GM12878 (cell line): Measurements from ENCODE around the gene CAPNS1. TPM values are rescaled to one million over a fixed set of nuclear protein-coding genes. Genes with fewer than 3 reads are reported as not detected.

Source experiments
- ATAC-seq: fragments of 200-7000 bp; cut with Tn5 transposase; 3 replicates; pipeline ENCODE4 v1.9.1; 2020; ENCODE audit warnings: mild to moderate bottlenecking, moderate library complexity
- BruUV-seq: library from RNA; stranded (reverse); fragments of 400-500 nt; replicated peaks from 2 replicates; lab custom pipeline; 2021; lab: Mats Ljungman, UMichigan
- CTCF ChIA-PET: fragments of 300-600 bp; sonication (Branson Sonifier 250); formaldehyde crosslinking; extraction: SDS; loops from one replicate; lab custom pipeline; 2021; ENCODE audit warnings: inconsistent platforms; lab: Yijun Ruan, JAX
- POLR2A ChIA-PET: fragments of 350-600 bp; formaldehyde crosslinking; extraction: SDS; loops from one replicate; lab custom pipeline; 2021; ENCODE audit warnings: inconsistent platforms; lab: Charles Lee
- RAD21 ChIA-PET: fragments of 300-600 bp; sonication (Branson Sonifier 250); formaldehyde crosslinking; loops from one replicate; lab custom pipeline; 2023; ENCODE audit warnings: antibody characterized with exemption; ENCODE audit not compliant: unreplicated experiment; lab: Charles Lee
- SMC1A ChIA-PET: fragments of 300-600 bp; sonication (Branson Sonifier 250); formaldehyde crosslinking; loops from one replicate; lab custom pipeline; 2023; ENCODE audit not compliant: unreplicated experiment, uncharacterized antibody; lab: Charles Lee
- DNase-seq: peaks from one replicate; pipeline ENCODE4 v3.0.0-alpha.2; 2011; ENCODE audit warnings: low read depth, low spot score
- FAIRE-seq: peaks from 3 replicates; lab custom pipeline; 2011; peaks lifted over from hg19 to GRCh38; lab: Jason Lieb, UNC
- H2AFZ ChIP-seq: 2 replicates; pipeline ENCODE4 v1.6.0; 2011; ENCODE audit warnings: low read depth, low read length, control low read depth; ENCODE audit not compliant: control insufficient read depth
- H3K27ac ChIP-seq: 2 replicates; pipeline ENCODE4 v1.5.1; 2011; ENCODE audit warnings: control low read depth; ENCODE audit not compliant: control insufficient read depth, insufficient read depth
- H3K27me3 ChIP-seq, 2 experiments: replicated peaks in 1 of 2; 2 replicates each; pipeline versions ENCODE4 v1.6.0 to v1.6.1; 2011; ENCODE audit warnings: low read length in 1 of 2; ENCODE audit not compliant: control insufficient read depth in 2 of 2, insufficient read depth in 2 of 2
- H3K36me3 ChIP-seq, 2 experiments: 2 replicates each; pipeline ENCODE4 v1.5.1; 2011; ENCODE audit warnings: low read length in 1 of 2; ENCODE audit not compliant: control insufficient read depth in 2 of 2, insufficient read depth in 2 of 2
- H3K4me1 ChIP-seq: 2 replicates; pipeline ENCODE4 v1.6.1; 2011; ENCODE audit warnings: mild to moderate bottlenecking, low read length, moderate library complexity, mixed read lengths; ENCODE audit not compliant: control insufficient read depth, insufficient read depth
- H3K4me2 ChIP-seq: 2 replicates; pipeline ENCODE4 v1.6.0; 2011; ENCODE audit warnings: control low read depth; ENCODE audit not compliant: control insufficient read depth, insufficient read depth
- H3K4me3 ChIP-seq: fragments of 200-600 bp; sonication (generic); 2 replicates; pipeline ENCODE4 v1.5.1; 2016
- H3K79me2 ChIP-seq: 2 replicates; pipeline ENCODE4 v1.6.0; 2011; ENCODE audit warnings: low read length; ENCODE audit not compliant: control insufficient read depth, insufficient read depth
- H3K9ac ChIP-seq: 2 replicates; pipeline ENCODE4 v1.8.0; 2011; ENCODE audit warnings: low read length, control low read depth, mixed read lengths; ENCODE audit not compliant: control insufficient read depth, insufficient read depth
- H3K9me3 ChIP-seq: replicated peaks from 3 replicates; pipeline ENCODE4 v1.5.1; 2011; ENCODE audit warnings: mild to moderate bottlenecking, low read length; ENCODE audit not compliant: control insufficient read depth, insufficient read depth
- H4K20me1 ChIP-seq: 2 replicates; pipeline ENCODE4 v1.6.0; 2011; ENCODE audit not compliant: control insufficient read depth, insufficient read depth
- ATF7 ChIP-seq: fragments of 450-650 bp; IDR thresholded peaks from 2 replicates; pipeline ENCODE4 v1.6.1; 2016; ENCODE audit warnings: low read depth, mild to moderate bottlenecking
- CHD1 ChIP-seq: IDR thresholded peaks from 2 replicates; pipeline ENCODE4 v1.6.1; 2012; ENCODE audit warnings: low read depth, low read length, improper control_type of control experiment
- CHD2 ChIP-seq: IDR thresholded peaks from 2 replicates; pipeline ENCODE4 v1.6.1; 2011; ENCODE audit warnings: low read depth, low read length, improper control_type of control experiment, borderline replicate concordance
- EGR1 ChIP-seq, 2 experiments: IDR thresholded peaks; 1 replicate in 1 of 2; 2 replicates in 1 of 2; pipeline ENCODE4 v1.6.1; 2011 to 2012; ENCODE audit warnings: low read depth in 2 of 2, low read length in 2 of 2, borderline replicate concordance in 1 of 2, mild to moderate bottlenecking in 1 of 2, moderate library complexity in 1 of 2
- GATAD2B ChIP-seq: fragments of 450-650 bp; conservative IDR thresholded peaks from 2 replicates; pipeline ENCODE4 v1.6.1; 2017; ENCODE audit warnings: low read depth, mild to moderate bottlenecking, moderate library complexity
- KDM1A ChIP-seq: fragments of 200-600 bp; sonication (generic); IDR thresholded peaks from 2 replicates; pipeline ENCODE4 v1.6.1; 2016; ENCODE audit warnings: borderline replicate concordance
- MEF2B ChIP-seq: fragments of 450-650 bp; IDR thresholded peaks from 2 replicates; pipeline ENCODE4 v1.6.1; 2018; ENCODE audit warnings: mild to moderate bottlenecking, moderate library complexity; ENCODE audit not compliant: partially characterized antibody, poor library complexity, severe bottlenecking
- NR2C2 ChIP-seq: IDR thresholded peaks from 2 replicates; pipeline ENCODE4 v1.6.1; 2011; ENCODE audit warnings: borderline replicate concordance, low read depth; ENCODE audit not compliant: control insufficient read depth, insufficient read length
- SMAD1 ChIP-seq: fragments of 450-650 bp; IDR thresholded peaks from 2 replicates; pipeline ENCODE4 v1.6.1; 2018; ENCODE audit warnings: mild to moderate bottlenecking, low read depth; ENCODE audit not compliant: partially characterized antibody
- ZNF24 ChIP-seq: fragments of 450-650 bp; IDR thresholded peaks from 2 replicates; pipeline ENCODE4 v1.6.1; 2017; ENCODE audit warnings: antibody characterized with exemption, mild to moderate bottlenecking
- WGBS: methylation state at CpG from one replicate; pipeline ENCODE4 v1.1.6; 2016; ENCODE audit warnings: low lambda C conversion rate; ENCODE audit not compliant: insufficient replicate concordance, insufficient coverage; ENCODE audit errors: missing lambda C conversion rate; 5-methylcytosine and 5-hydroxymethylcytosine counted together
- in situ Hi-C: fragments of 300-500 bp; cut with MboI; formaldehyde crosslinking; loops from 9 replicates; pipeline ENCODE4 v1.14.3; 2018; ENCODE audit warnings: mixed read lengths
- intact Hi-C: fragments of 100-400 bp; cut with micrococcal nuclease; formaldehyde crosslinking; loops from one replicate; pipeline ENCODE4 v1.14.2; 2022; ENCODE audit not compliant: unreplicated experiment
- polyA plus RNA-seq, 11 experiments: library from polyadenylated mRNA; depleted of rRNA in 4 of 11; unstranded in 6 of 11; stranded (reverse) in 5 of 11; fragments of >200 nt; fragmentation: Nextera tagmentation in 4 of 11; fragmentation: Illumina TruSeq in 1 of 11; extraction: Ambion mirVana in 4 of 11; extraction: Trizol in 1 of 11; gene quantifications; 1 replicate in 1 of 11; 2 replicates in 10 of 11; pipeline versions ENCODE4 v1.2.1 to v1.2.3, GENCODE V29; 2011 to 2016; ENCODE audit warnings: inconsistent platforms in 2 of 11, missing spikeins in 2 of 11, low read depth in 1 of 11
- total RNA-seq, 4 experiments: library from RNA; depleted of rRNA in 3 of 4; stranded (reverse); fragments of >200 nt in 3 of 4; fragmentation: Illumina TruSeq in 1 of 4; extraction: Trizol in 1 of 4; gene quantifications; 2 replicates each; pipeline versions ENCODE4 v1.2.1 to v1.2.3, GENCODE V29; 2013 to 2021
- TF ChIP-seq, protein P1 (sequence below): fragments of 450-650 bp; formaldehyde crosslinking; IDR thresholded peaks from 2 replicates; pipeline ENCODE4 v1.4.0; 2022; ENCODE audit warnings: mild to moderate bottlenecking, moderate library complexity
- TF ChIP-seq, protein P2 (sequence below): fragments of 450-650 bp; IDR thresholded peaks from 2 replicates; pipeline ENCODE4 v1.6.1; 2017; ENCODE audit warnings: mild to moderate bottlenecking
- TF ChIP-seq, protein P3 (sequence below): fragments of 450-650 bp; IDR thresholded peaks from 2 replicates; pipeline ENCODE4 v1.6.1; 2017; ENCODE audit warnings: mild to moderate bottlenecking, moderate library complexity
- TF ChIP-seq, protein P4 (sequence below): fragments of 450-650 bp; IDR thresholded peaks from 2 replicates; pipeline ENCODE4 v1.6.1; 2014; ENCODE audit warnings: mild to moderate bottlenecking

Gene CAPNS1
- total and polyA plus RNA-seq, 10 of the 15 experiments (the other 5 are each of a cell fraction or from before 2014, with no cell fraction given) = 96.9 to 562 (median 245) TPM

DNA sequence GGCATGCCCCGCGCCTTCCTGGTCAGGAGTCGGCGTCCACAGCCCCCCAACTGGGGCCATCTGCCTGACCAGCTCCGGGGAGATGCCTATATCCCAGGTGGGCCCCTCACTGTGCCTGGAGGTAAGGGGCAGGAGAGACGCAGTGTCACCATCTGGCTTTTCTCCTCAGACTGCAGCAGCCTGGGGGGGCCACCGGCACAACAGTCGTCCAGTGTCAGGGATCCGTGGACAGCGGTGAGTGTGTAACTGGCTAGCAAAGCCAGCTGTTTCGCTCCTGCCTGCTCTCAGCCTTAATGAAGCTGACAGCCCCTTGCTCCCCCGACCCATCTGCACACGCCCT is 28.7 kb upstream of the CAPNS1 start:
- Histone ChIP-seq H3K27ac (no peak overlapping the region), H2AFZ (no peak overlapping the region), H3K4me1 (peaks cover 5% of the 10 kb centered on the region), H3K79me2 (peaks cover 16% of the 10 kb centered on the region), H3K4me3 (no peak overlapping the region), H3K4me2 (no peak overlapping the region), H3K36me3 (no peaks in the 10 kb centered on the region; a peak in 2 of 4 replicates), H3K9me3 (no peaks in the 10 kb centered on the region), H4K20me1 (no peaks in the 10 kb centered on the region), H3K27me3 (no peaks in the 10 kb centered on the region), H3K9ac (no peak overlapping the region)
- in situ Hi-C loops = loop anchor here (10.0 kb wide), 1 partner anchor 374 kb away; the partner anchor contains the start of gene ZNF566
- DNase-seq = no peak
- FAIRE-seq = no peak
- intact Hi-C loops = loop anchor here (10.0 kb wide), 1 partner anchor 1264 kb away; the partner anchor contains the start of gene ZNF527
- no peak for ATAC-seq
- SMC1A ChIA-PET = no interaction called here
- no TSS peak for BruUV-seq
- CTCF ChIA-PET = interaction anchor here (0.7 to 1.3 kb wide), 4 partner anchors 15 to 116 kb away, joined by 3 to 4 read pairs (median 3); no protein-coding TSS in a partner anchor
- POLR2A ChIA-PET = no interaction called here
- 74% methylated on average over 13 of the region's 13 CpGs for WGBS
- RAD21 ChIA-PET = no interaction called here
- TF ChIP-seq KDM1A = no peak
- no peak for TF ChIP-seq GATAD2B
- no peak for TF ChIP-seq MEF2B
- TF ChIP-seq SMAD1 = no peak
- no peak for TF ChIP-seq NR2C2
- TF ChIP-seq, protein P1, sequence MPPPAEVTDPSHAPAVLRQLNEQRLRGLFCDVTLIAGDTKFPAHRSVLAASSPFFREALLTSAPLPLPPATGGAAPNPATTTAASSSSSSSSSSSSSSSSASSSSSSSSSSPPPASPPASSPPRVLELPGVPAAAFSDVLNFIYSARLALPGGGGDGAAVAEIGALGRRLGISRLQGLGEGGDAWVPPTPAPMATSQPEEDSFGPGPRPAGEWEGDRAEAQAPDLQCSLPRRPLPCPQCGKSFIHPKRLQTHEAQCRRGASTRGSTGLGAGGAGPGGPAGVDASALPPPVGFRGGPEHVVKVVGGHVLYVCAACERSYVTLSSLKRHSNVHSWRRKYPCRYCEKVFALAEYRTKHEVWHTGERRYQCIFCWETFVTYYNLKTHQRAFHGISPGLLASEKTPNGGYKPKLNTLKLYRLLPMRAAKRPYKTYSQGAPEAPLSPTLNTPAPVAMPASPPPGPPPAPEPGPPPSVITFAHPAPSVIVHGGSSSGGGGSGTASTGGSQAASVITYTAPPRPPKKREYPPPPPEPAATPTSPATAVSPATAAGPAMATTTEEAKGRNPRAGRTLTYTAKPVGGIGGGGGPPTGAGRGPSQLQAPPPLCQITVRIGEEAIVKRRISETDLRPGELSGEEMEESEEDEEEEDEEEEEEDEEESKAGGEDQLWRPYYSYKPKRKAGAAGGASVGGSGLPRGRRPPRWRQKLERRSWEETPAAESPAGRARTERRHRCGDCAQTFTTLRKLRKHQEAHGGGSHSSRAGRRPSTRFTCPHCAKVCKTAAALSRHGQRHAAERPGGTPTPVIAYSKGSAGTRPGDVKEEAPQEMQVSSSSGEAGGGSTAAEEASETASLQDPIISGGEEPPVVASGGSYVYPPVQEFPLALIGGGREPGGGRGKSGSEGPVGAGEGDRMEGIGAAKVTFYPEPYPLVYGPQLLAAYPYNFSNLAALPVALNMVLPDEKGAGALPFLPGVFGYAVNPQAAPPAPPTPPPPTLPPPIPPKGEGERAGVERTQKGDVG = no peak
- TF ChIP-seq ATF7 = no peak
- no peak for TF ChIP-seq ZNF24
- no peak for TF ChIP-seq CHD2
- TF ChIP-seq, protein P2, sequence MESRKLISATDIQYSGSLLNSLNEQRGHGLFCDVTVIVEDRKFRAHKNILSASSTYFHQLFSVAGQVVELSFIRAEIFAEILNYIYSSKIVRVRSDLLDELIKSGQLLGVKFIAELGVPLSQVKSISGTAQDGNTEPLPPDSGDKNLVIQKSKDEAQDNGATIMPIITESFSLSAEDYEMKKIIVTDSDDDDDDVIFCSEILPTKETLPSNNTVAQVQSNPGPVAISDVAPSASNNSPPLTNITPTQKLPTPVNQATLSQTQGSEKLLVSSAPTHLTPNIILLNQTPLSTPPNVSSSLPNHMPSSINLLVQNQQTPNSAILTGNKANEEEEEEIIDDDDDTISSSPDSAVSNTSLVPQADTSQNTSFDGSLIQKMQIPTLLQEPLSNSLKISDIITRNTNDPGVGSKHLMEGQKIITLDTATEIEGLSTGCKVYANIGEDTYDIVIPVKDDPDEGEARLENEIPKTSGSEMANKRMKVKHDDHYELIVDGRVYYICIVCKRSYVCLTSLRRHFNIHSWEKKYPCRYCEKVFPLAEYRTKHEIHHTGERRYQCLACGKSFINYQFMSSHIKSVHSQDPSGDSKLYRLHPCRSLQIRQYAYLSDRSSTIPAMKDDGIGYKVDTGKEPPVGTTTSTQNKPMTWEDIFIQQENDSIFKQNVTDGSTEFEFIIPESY = no peak
- TF ChIP-seq, protein P3, sequence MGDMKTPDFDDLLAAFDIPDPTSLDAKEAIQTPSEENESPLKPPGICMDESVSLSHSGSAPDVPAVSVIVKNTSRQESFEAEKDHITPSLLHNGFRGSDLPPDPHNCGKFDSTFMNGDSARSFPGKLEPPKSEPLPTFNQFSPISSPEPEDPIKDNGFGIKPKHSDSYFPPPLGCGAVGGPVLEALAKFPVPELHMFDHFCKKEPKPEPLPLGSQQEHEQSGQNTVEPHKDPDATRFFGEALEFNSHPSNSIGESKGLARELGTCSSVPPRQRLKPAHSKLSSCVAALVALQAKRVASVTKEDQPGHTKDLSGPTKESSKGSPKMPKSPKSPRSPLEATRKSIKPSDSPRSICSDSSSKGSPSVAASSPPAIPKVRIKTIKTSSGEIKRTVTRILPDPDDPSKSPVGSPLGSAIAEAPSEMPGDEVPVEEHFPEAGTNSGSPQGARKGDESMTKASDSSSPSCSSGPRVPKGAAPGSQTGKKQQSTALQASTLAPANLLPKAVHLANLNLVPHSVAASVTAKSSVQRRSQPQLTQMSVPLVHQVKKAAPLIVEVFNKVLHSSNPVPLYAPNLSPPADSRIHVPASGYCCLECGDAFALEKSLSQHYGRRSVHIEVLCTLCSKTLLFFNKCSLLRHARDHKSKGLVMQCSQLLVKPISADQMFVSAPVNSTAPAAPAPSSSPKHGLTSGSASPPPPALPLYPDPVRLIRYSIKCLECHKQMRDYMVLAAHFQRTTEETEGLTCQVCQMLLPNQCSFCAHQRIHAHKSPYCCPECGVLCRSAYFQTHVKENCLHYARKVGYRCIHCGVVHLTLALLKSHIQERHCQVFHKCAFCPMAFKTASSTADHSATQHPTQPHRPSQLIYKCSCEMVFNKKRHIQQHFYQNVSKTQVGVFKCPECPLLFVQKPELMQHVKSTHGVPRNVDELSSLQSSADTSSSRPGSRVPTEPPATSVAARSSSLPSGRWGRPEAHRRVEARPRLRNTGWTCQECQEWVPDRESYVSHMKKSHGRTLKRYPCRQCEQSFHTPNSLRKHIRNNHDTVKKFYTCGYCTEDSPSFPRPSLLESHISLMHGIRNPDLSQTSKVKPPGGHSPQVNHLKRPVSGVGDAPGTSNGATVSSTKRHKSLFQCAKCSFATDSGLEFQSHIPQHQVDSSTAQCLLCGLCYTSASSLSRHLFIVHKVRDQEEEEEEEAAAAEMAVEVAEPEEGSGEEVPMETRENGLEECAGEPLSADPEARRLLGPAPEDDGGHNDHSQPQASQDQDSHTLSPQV = no peak
- TF ChIP-seq, protein P4, sequence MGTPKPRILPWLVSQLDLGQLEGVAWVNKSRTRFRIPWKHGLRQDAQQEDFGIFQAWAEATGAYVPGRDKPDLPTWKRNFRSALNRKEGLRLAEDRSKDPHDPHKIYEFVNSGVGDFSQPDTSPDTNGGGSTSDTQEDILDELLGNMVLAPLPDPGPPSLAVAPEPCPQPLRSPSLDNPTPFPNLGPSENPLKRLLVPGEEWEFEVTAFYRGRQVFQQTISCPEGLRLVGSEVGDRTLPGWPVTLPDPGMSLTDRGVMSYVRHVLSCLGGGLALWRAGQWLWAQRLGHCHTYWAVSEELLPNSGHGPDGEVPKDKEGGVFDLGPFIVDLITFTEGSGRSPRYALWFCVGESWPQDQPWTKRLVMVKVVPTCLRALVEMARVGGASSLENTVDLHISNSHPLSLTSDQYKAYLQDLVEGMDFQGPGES = no peak
- no peak for TF ChIP-seq CHD1
- TF ChIP-seq EGR1 (IDR thresholded peaks at IDR 0.05; ENCODE audit: borderline replicate concordance in 1 of 2, low read depth in 2 of 2, low read length in 2 of 2) = no peak
